ENCODE measurements around the gene PSMD1.

Gene PSMD1

GRCh38 chr2:231049286-231050017 is 7.2 kb upstream of the PSMD1 start:
- no peaks in the 10 kb centered on the region for H3K9me3 Mint-ChIP-seq
- peaks cover 34% of the 10 kb centered on the region for H3K27me3 Mint-ChIP-seq (ENCODE audit: low read depth)
- H3K4me3 Mint-ChIP-seq = no peak overlapping the region
- H3K27ac Mint-ChIP-seq = peak overlapping the region in 1 of 3 experiments; percentile 89
- no peaks in the 10 kb centered on the region for H3K36me3 Mint-ChIP-seq (ENCODE audit: low read depth)
- TF ChIP-seq, protein P1, sequence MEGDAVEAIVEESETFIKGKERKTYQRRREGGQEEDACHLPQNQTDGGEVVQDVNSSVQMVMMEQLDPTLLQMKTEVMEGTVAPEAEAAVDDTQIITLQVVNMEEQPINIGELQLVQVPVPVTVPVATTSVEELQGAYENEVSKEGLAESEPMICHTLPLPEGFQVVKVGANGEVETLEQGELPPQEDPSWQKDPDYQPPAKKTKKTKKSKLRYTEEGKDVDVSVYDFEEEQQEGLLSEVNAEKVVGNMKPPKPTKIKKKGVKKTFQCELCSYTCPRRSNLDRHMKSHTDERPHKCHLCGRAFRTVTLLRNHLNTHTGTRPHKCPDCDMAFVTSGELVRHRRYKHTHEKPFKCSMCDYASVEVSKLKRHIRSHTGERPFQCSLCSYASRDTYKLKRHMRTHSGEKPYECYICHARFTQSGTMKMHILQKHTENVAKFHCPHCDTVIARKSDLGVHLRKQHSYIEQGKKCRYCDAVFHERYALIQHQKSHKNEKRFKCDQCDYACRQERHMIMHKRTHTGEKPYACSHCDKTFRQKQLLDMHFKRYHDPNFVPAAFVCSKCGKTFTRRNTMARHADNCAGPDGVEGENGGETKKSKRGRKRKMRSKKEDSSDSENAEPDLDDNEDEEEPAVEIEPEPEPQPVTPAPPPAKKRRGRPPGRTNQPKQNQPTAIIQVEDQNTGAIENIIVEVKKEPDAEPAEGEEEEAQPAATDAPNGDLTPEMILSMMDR (IDR thresholded peaks at IDR 0.05; ENCODE audit: unreplicated experiment in 3 of 3) = no peak
- peaks cover 10% of the 10 kb centered on the region for H3K4me1 Mint-ChIP-seq

GRCh38 chr2:231050018-231050901 is 6.4 kb upstream of the PSMD1 start:
- Mint-ChIP-seq H3K27ac (peak overlapping the region; percentile 44 to 89 (median 80)), H3K36me3 (ENCODE audit: low read depth) (no peaks in the 10 kb centered on the region), H3K27me3 (ENCODE audit: low read depth) (peaks cover 34% of the 10 kb centered on the region), H3K4me1 (peaks cover 10% of the 10 kb centered on the region), H3K4me3 (no peak overlapping the region), H3K9me3 (no peaks in the 10 kb centered on the region)
- TF ChIP-seq, protein P1 (IDR thresholded peaks at IDR 0.05; ENCODE audit: unreplicated experiment in 3 of 3) = no peak

GRCh38 chr2:231051116-231051515 is 5.6 kb upstream of the PSMD1 start:
- H3K27me3 Mint-ChIP-seq (ENCODE audit: low read depth) = peaks cover 34% of the 10 kb centered on the region
- peak overlapping the region in 1 of 3 experiments; percentile 47 for H3K4me3 Mint-ChIP-seq
- peak overlapping the region in 1 of 3 experiments; percentile 54 for H3K27ac Mint-ChIP-seq
- TF ChIP-seq, protein P1 (IDR thresholded peaks at IDR 0.05; ENCODE audit: unreplicated experiment in 3 of 3) = no peak
- H3K9me3 Mint-ChIP-seq = no peaks in the 10 kb centered on the region
- no peaks in the 10 kb centered on the region for H3K36me3 Mint-ChIP-seq (ENCODE audit: low read depth)
- H3K4me1 Mint-ChIP-seq = peaks cover 10% of the 10 kb centered on the region

DNA sequence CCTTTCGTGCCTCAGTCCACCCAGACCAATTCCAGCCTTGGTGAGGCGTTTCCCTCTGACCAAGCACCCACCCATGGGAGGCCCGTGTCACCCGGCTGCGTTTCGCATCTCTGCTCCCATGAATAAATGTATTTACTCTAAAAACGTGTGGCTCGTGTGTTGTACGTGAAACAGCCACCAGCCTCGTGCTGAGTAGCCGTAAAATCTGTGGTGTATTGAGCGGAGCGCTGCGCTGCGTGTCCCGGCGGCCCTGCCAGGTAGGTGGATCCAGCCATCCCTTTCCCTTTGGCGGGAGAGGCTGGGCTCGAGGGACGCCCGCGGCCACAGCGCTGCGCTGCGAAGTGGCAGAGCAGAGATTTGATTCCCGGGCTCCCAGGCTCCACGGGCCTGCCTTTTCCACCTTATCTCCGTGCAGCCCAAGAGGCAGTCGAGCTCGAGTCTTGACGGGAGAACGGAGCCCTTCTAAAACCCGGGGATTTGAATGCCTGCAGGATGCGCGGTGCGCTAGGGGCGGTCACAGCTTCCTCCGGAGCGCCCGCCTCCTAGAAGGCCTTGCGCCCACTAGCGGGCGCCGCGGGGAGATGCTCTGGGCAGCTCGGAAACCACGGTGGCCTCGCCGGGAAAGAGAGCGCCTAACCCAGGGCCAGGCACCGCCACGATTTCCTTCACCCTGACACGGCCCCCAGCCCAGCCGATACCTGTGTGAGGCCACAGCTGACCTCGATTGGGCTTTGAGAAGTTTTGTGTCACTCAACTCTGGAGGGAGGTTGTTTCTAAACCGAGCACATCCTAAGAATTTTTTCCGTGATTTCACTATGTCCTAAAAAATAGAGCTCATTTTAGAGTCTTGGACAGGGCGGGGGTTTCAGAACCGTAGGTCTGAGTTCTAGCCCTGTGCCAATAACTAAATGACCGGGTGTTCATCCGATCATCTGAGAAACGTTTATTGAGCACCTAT is 3.9 kb upstream of the PSMD1 start:
- TF ChIP-seq, protein P1 (IDR thresholded peaks at IDR 0.05; ENCODE audit: unreplicated experiment in 3 of 3) = peak; percentile 96 to 98 (median 97)
- Mint-ChIP-seq H3K4me3 (peak overlapping the region; percentile 85 to 90 (median 86)), H3K36me3 (ENCODE audit: low read depth) (no peaks in the 10 kb centered on the region), H3K27ac (peak overlapping the region; percentile 51 to 83 (median 75)), H3K27me3 (ENCODE audit: low read depth) (peaks cover 34% of the 10 kb centered on the region), H3K9me3 (no peaks in the 10 kb centered on the region), H3K4me1 (peaks cover 18% of the 10 kb centered on the region)

DNA sequence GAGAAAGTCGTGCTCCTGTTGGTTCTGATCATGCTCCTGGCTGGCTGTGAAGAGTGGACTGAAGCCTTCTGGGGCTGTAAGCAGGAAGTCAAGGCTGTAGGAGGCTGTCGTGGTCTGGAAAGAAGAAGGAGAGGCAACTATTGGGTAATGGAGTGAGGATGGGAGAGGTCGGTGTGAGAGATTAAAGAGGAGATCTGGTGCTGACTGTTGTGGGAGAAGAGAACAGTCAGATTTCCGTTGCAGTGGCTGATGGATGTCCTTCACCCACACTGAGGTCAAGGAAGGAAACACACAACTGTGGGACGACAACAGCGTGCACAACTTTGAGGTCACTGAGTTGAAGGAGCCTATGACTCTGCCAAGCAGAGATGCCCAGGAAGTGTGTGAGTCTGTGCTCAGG is 2.8 kb upstream of the PSMD1 start:
- Mint-ChIP-seq H3K27me3 (ENCODE audit: low read depth) (peaks cover 29% of the 10 kb centered on the region), H3K36me3 (ENCODE audit: low read depth) (no peaks in the 10 kb centered on the region), H3K4me3 (peak overlapping the region; percentile 17 to 86 (median 53)), H3K4me1 (peaks cover 29% of the 10 kb centered on the region), H3K9me3 (no peaks in the 10 kb centered on the region), H3K27ac (peak overlapping the region in 2 of 3 experiments; percentile 11 to 83)
- TF ChIP-seq, protein P1 (IDR thresholded peaks at IDR 0.05; ENCODE audit: unreplicated experiment in 3 of 3) = no peak

Data from nephron (organoid).